NT2/D1 (cell line): Measurements from ENCODE around the gene TNS2.

Experiments
- DNase-seq: peaks from one replicate; pipeline ENCODE4 v3.0.0-alpha.2; 2011; ENCODE audit warnings: low read depth, low spot score
- H3K27me3 ChIP-seq: 2 replicates; pipeline ENCODE4 v1.6.0; 2011; ENCODE audit warnings: mild to moderate bottlenecking; ENCODE audit not compliant: insufficient read length, insufficient read depth
- H3K36me3 ChIP-seq: 2 replicates; pipeline ENCODE4 v1.6.1; 2011; ENCODE audit warnings: mild to moderate bottlenecking, low read length, mixed read lengths; ENCODE audit not compliant: insufficient read depth, insufficient read length
- H3K4me1 ChIP-seq: 2 replicates; pipeline ENCODE4 v1.5.1; 2011; ENCODE audit not compliant: insufficient read depth, insufficient read length
- H3K4me3 ChIP-seq: 2 replicates; pipeline ENCODE4 v1.5.1; 2011; ENCODE audit warnings: low read depth; ENCODE audit not compliant: insufficient read length
- H3K9ac ChIP-seq: 2 replicates; pipeline ENCODE4 v1.6.0; 2011; ENCODE audit warnings: low read depth; ENCODE audit not compliant: insufficient read length
- H3K9me3 ChIP-seq: 2 replicates; pipeline ENCODE4 v1.5.1; 2011; ENCODE audit warnings: mild to moderate bottlenecking, low read length; ENCODE audit not compliant: insufficient read depth
- SUZ12 ChIP-seq: IDR thresholded peaks from 2 replicates; pipeline ENCODE4 v1.6.1; 2011; ENCODE audit not compliant: insufficient read length, insufficient read depth; ENCODE audit errors: extremely low read depth
- YY1 ChIP-seq: IDR thresholded peaks from 2 replicates; pipeline ENCODE4 v1.6.1; 2011; ENCODE audit not compliant: insufficient read length, insufficient read depth
- ZNF274 ChIP-seq: IDR thresholded peaks from 2 replicates; pipeline ENCODE4 v1.6.1; 2011; ENCODE audit warnings: mild to moderate bottlenecking, low read depth, low read length

Gene TNS2

DNA sequence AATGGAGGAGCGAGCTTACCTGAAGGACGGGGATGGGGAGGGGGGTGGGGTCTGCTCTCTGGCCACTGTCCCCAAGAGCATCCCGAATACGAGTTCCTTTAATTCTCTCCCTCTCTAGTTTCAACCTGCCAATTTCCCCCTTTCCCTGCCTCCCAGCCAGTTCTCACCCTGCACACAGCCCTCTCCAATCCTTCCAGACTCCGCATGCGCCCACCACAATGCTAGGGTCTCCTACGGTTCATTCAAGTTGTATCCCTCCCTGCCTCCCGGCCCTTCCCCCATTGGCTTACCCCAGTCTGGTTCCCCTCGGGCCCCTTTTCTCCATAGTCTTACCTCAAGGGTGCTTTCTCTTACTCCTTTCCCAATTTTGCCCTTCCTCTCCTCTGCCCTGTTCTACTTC, 46.9 kb downstream of the TNS2 start:
- TF ChIP-seq YY1 (no peak), ZNF274 (no peak), SUZ12 (no peak)
- Histone ChIP-seq H3K9ac (peak overlapping the region; percentile 6), H3K27me3 (peaks cover 31% of the 10 kb centered on the region), H3K4me3 (peak overlapping the region; percentile 66), H3K4me1 (peaks cover 23% of the 10 kb centered on the region), H3K36me3 (peaks cover 3% of the 10 kb centered on the region), H3K9me3 (no peaks in the 10 kb centered on the region)
- no peak for DNase-seq

GRCh38 chr12:53097207-53097563, 47.3 kb downstream of the TNS2 start:
- Histone ChIP-seq H3K4me3 (peak overlapping the region; percentile 66), H3K9ac (peak overlapping the region; percentile 81)

DNA sequence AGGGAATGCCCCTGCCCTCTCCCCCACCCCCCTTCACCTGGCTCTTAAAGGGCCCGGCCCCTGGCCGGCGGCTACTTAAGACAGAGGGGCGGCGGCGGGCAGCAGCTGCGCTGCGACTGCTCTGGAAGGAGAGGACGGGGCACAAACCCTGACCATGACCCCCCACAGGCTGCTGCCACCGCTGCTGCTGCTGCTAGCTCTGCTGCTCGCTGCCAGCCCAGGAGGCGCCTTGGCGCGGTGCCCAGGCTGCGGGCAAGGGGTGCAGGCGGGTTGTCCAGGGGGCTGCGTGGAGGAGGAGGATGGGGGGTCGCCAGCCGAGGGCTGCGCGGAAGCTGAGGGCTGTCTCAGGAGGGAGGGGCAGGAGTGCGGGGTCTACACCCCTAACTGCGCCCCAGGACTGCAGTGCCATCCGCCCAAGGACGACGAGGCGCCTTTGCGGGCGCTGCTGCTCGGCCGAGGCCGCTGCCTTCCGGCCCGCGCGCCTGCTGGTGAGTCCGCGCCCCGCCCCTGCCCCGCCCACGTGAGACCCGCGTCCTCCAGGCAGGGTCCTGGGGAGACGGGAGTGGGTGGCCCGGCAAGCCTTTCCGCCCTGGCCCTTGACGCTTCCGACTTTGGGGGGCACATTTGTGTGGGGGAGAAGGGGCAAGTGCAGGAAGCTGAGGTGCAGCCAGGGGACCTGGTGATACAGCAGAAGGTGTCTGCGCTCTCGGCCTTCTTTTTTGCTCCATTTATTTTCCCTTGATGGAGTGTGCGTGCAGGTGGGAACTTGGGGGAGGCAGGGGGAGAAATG, 47.9 kb downstream of the TNS2 start, which contains the start of gene IGFBP6:
Gene IGFBP6, plus strand, starts transcription at position 104 of the 790 bp plus-strand sequence. Its CDS starts 51 bp downstream, at position 155.
- DNase-seq: no peak
- Histone ChIP-seq H3K4me1 (peaks cover 23% of the 10 kb centered on the region), H3K9me3 (no peaks in the 10 kb centered on the region), H3K9ac (peak within 1 kb of the TSS; percentile 81), H3K27me3 (peaks cover 31% of the 10 kb centered on the region), H3K36me3 (peaks cover 3% of the 10 kb centered on the region), H3K4me3 (peak within 1 kb of the TSS; percentile 66)
- TF ChIP-seq ZNF274 (no peak), YY1 (no peak), SUZ12 (no peak)

More at GRCh38 chr12:53097207-53097563, 47.3 kb downstream of the TNS2 start:
- Histone ChIP-seq H3K36me3 (peaks cover 3% of the 10 kb centered on the region), H3K4me1 (peaks cover 23% of the 10 kb centered on the region), H3K9me3 (no peaks in the 10 kb centered on the region), H3K27me3 (peaks cover 31% of the 10 kb centered on the region)
- TF ChIP-seq SUZ12: no peak
- TF ChIP-seq YY1: no peak
- TF ChIP-seq ZNF274: no peak
- no peak for DNase-seq

GRCh38 chr12:53098354-53098981, 48.6 kb downstream of the TNS2 start:
- H3K9ac ChIP-seq: peak overlapping the region; percentile 81
- peaks cover 31% of the 10 kb centered on the region for H3K27me3 ChIP-seq
- peaks cover 23% of the 10 kb centered on the region for H3K4me1 ChIP-seq
- DNase-seq: no peak
- no peak for TF ChIP-seq YY1
- TF ChIP-seq ZNF274: no peak
- TF ChIP-seq SUZ12: no peak
- H3K36me3 ChIP-seq: peaks cover 3% of the 10 kb centered on the region
- peak overlapping the region; percentile 66 for H3K4me3 ChIP-seq
- H3K9me3 ChIP-seq: no peaks in the 10 kb centered on the region

- peaks cover 31% of the 10 kb centered on the region for H3K27me3 ChIP-seq
- peaks cover 3% of the 10 kb centered on the region for H3K36me3 ChIP-seq
- no peak overlapping the region for H3K4me3 ChIP-seq
- no peak for TF ChIP-seq YY1
- TF ChIP-seq SUZ12: no peak
- TF ChIP-seq ZNF274: no peak
- H3K9me3 ChIP-seq: no peaks in the 10 kb centered on the region
- H3K4me1 ChIP-seq: peaks cover 21% of the 10 kb centered on the region
- peak overlapping the region; percentile 81 for H3K9ac ChIP-seq
- peak; percentile 67 for DNase-seq
Measured at GRCh38 chr12:53099071-53099882, 49.4 kb downstream of the TNS2 start.

DNA sequence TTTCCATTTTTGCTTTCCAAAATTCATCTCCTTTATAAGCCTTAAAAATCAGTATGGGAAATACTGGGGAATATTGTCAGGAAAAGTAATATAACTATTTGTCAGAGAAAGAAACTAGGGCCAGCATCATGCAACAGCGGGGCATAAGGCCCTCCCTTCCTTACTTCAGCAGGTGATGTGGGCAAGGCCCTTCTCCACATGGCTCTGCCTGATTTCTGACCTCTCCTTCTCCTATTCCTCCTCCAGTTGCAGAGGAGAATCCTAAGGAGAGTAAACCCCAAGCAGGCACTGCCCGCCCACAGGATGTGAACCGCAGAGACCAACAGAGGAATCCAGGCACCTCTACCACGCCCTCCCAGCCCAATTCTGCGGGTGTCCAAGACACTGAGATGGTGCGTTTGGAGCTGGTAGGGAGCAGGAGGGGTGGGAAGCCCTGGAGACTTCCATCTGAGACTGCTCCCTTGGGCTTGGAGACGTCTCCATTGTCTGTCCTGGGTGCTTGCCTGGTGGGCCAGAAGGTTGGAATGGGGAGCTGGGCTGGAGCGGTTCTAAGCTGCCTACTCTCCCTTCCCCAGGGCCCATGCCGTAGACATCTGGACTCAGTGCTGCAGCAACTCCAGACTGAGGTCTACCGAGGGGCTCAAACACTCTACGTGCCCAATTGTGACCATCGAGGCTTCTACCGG, 50.7 kb downstream of the TNS2 start:
- TF ChIP-seq ZNF274 (no peak), YY1 (no peak), SUZ12 (no peak)
- no peak overlapping the region for H3K9ac ChIP-seq
- DNase-seq: no peak
- H3K4me1 ChIP-seq: peaks cover 20% of the 10 kb centered on the region
- no peaks in the 10 kb centered on the region for H3K9me3 ChIP-seq
- peaks cover 3% of the 10 kb centered on the region for H3K36me3 ChIP-seq
- H3K27me3 ChIP-seq: peaks cover 31% of the 10 kb centered on the region
- H3K4me3 ChIP-seq: no peak overlapping the region

GRCh38 chr12:53101266-53101665, 51.4 kb downstream of the TNS2 start:
- no peak for DNase-seq
- H3K4me1 ChIP-seq: peaks cover 19% of the 10 kb centered on the region

More at GRCh38 chr12:53101266-53101665, 51.4 kb downstream of the TNS2 start:
- TF ChIP-seq ZNF274 (no peak), SUZ12 (no peak), YY1 (no peak)
- H3K27me3 ChIP-seq: peaks cover 27% of the 10 kb centered on the region
- H3K9ac ChIP-seq: no peak overlapping the region
- peaks cover 3% of the 10 kb centered on the region for H3K36me3 ChIP-seq
- H3K4me3 ChIP-seq: no peak overlapping the region
- H3K9me3 ChIP-seq: no peaks in the 10 kb centered on the region
